ENCODE data around the gene CHST8.

The CHST8 gene

GRCh38 chr19:33705860-33706259 is 84.1 kb downstream of the CHST8 start:
- Histone ChIP-seq H3K27me3 (replicated peaks) (no peaks in the 10 kb centered on the region), H3K27ac (no peak overlapping the region), H3K36me3 (replicated peaks) (no peaks in the 10 kb centered on the region), H3K4me3 (ENCODE audit: low read depth, low read length) (no peak overlapping the region)
- no peak for TF ChIP-seq CTCF (IDR thresholded peaks at IDR 0.05; ENCODE audit: low read depth, low read length, missing control alignments)
- no peak for DNase-seq
- in situ Hi-C loops (cut with HindIII; ENCODE audit: low pct_ligation_motif_present, low sequenced_read_pairs) = no loop called here

- TF ChIP-seq CTCF (IDR thresholded peaks at IDR 0.05; ENCODE audit: low read depth, low read length, missing control alignments) = no peak
- in situ Hi-C loops (cut with HindIII; ENCODE audit: low pct_ligation_motif_present, low sequenced_read_pairs) = no loop called here
- Histone ChIP-seq H3K4me3 (ENCODE audit: low read depth, low read length) (no peak overlapping the region), H3K36me3 (replicated peaks) (no peaks in the 10 kb centered on the region), H3K27ac (no peak overlapping the region), H3K27me3 (replicated peaks) (no peaks in the 10 kb centered on the region)
- no peak for DNase-seq
Observed at GRCh38 chr19:33706631-33707030, 84.9 kb downstream of the CHST8 start.

GRCh38 chr19:33712268-33712667 is 90.5 kb downstream of the CHST8 start:
- no peak for DNase-seq
- Histone ChIP-seq H3K27me3 (replicated peaks) (no peaks in the 10 kb centered on the region), H3K4me3 (ENCODE audit: low read depth, low read length) (no peak overlapping the region), H3K36me3 (replicated peaks) (no peaks in the 10 kb centered on the region), H3K27ac (no peak overlapping the region)
- no peak for TF ChIP-seq CTCF (IDR thresholded peaks at IDR 0.05; ENCODE audit: low read depth, low read length, missing control alignments)
- in situ Hi-C loops (cut with HindIII; ENCODE audit: low pct_ligation_motif_present, low sequenced_read_pairs) = no loop called here

GRCh38 chr19:33713194-33713593 is 91.4 kb downstream of the CHST8 start:
- in situ Hi-C loops (cut with HindIII; ENCODE audit: low pct_ligation_motif_present, low sequenced_read_pairs) = no loop called here
- no peak for DNase-seq
- TF ChIP-seq CTCF (IDR thresholded peaks at IDR 0.05; ENCODE audit: low read depth, low read length, missing control alignments) = no peak

GRCh38 chr19:33714149-33714548 is 92.4 kb downstream of the CHST8 start:
- no peak overlapping the region for H3K4me3 ChIP-seq (ENCODE audit: low read depth, low read length)
- no peaks in the 10 kb centered on the region for H3K36me3 ChIP-seq (replicated peaks)
- H3K27me3 ChIP-seq (replicated peaks) = no peaks in the 10 kb centered on the region
- TF ChIP-seq CTCF (IDR thresholded peaks at IDR 0.05; ENCODE audit: low read depth, low read length, missing control alignments) = no peak
- in situ Hi-C loops (cut with HindIII; ENCODE audit: low pct_ligation_motif_present, low sequenced_read_pairs) = no loop called here
- no peak overlapping the region for H3K27ac ChIP-seq
- no peak for DNase-seq

More at GRCh38 chr19:33713194-33713593, 91.4 kb downstream of the CHST8 start:
- H3K27me3 ChIP-seq (replicated peaks) = no peaks in the 10 kb centered on the region
- H3K4me3 ChIP-seq (ENCODE audit: low read depth, low read length) = no peak overlapping the region
- no peaks in the 10 kb centered on the region for H3K36me3 ChIP-seq (replicated peaks)
- no peak overlapping the region for H3K27ac ChIP-seq

GRCh38 chr19:33715462-33715861 is 93.7 kb downstream of the CHST8 start:
- TF ChIP-seq CTCF (IDR thresholded peaks at IDR 0.05; ENCODE audit: low read depth, low read length, missing control alignments) = no peak
- no peak overlapping the region for H3K4me3 ChIP-seq (ENCODE audit: low read depth, low read length)
- H3K27me3 ChIP-seq (replicated peaks) = no peaks in the 10 kb centered on the region
- no peaks in the 10 kb centered on the region for H3K36me3 ChIP-seq (replicated peaks)
- in situ Hi-C loops (cut with HindIII; ENCODE audit: low pct_ligation_motif_present, low sequenced_read_pairs) = no loop called here
- H3K27ac ChIP-seq = no peak overlapping the region
- no peak for DNase-seq
